ENCODE measurements around the gene PDGFA.

The PDGFA gene

GRCh38 chr7:536231-536630 lies 16.6 kb upstream of the PDGFA start:
- no peak for DNase-seq (ENCODE audit: low read depth)

- no peak for DNase-seq (ENCODE audit: low read depth)
Measured at GRCh38 chr7:534959-535358, 15.3 kb upstream of the PDGFA start.

GRCh38 chr7:534075-534474 lies 14.4 kb upstream of the PDGFA start:
- DNase-seq (ENCODE audit: low read depth), result no peak

- DNase-seq (ENCODE audit: low read depth), result no peak
Measured at GRCh38 chr7:533266-533665, 13.6 kb upstream of the PDGFA start.

GRCh38 chr7:532379-533143 lies 12.9 kb upstream of the PDGFA start:
- DNase-seq (ENCODE audit: low read depth), result no peak

GRCh38 chr7:531777-532176 lies 12.1 kb upstream of the PDGFA start:
- DNase-seq (ENCODE audit: low read depth), result no peak

GRCh38 chr7:528451-528850 lies 8.8 kb upstream of the PDGFA start:
- DNase-seq (ENCODE audit: low read depth), result no peak

- no peak for DNase-seq (ENCODE audit: low read depth)
Measured at GRCh38 chr7:527723-528122, 8.1 kb upstream of the PDGFA start.

- no peak for DNase-seq (ENCODE audit: low read depth)
Measured at GRCh38 chr7:526460-527034, 6.9 kb upstream of the PDGFA start.

- no peak for DNase-seq (ENCODE audit: low read depth)
Measured at GRCh38 chr7:525740-526139, 6.1 kb upstream of the PDGFA start.

- no peak for DNase-seq (ENCODE audit: low read depth)
Measured at GRCh38 chr7:524800-525199, 5.2 kb upstream of the PDGFA start.

- DNase-seq (ENCODE audit: low read depth), result no peak
Measured at GRCh38 chr7:523347-524336, 4.0 kb upstream of the PDGFA start.

- DNase-seq (ENCODE audit: low read depth), result no peak
Measured at GRCh38 chr7:522951-523314, 3.3 kb upstream of the PDGFA start.

- DNase-seq (ENCODE audit: low read depth), result no peak
Measured at GRCh38 chr7:522071-522950, 2.7 kb upstream of the PDGFA start.

GRCh38 chr7:521221-522070 lies 1.8 kb upstream of the PDGFA start:
- no peak for DNase-seq (ENCODE audit: low read depth)

- DNase-seq (ENCODE audit: low read depth), result no peak
Measured at GRCh38 chr7:520503-521161, 986 bp upstream of the PDGFA start.

GRCh38 chr7:518630-519483 lies 789 bp downstream of the PDGFA start:
- DNase-seq (ENCODE audit: low read depth), result no peak

GRCh38 chr7:517774-518629 lies 1.6 kb downstream of the PDGFA start:
- DNase-seq (ENCODE audit: low read depth), result no peak
